GM18909 (cell line): ENCODE results near the gene ARHGAP28.
"Not testable (repeated sequence)": the region's sequence is repeated elsewhere in the genome, so short reads cannot be mapped to it uniquely, and the experiment has no call there.

ENCODE experiments used
- ATAC-seq: cut with Tn5 transposase; IDR thresholded peaks from one replicate; pipeline ENCODE4 v1.9.1; 2021; ENCODE audit warnings: mild to moderate bottlenecking; ENCODE audit not compliant: unreplicated experiment, poor library complexity

The ARHGAP28 gene

DNA sequence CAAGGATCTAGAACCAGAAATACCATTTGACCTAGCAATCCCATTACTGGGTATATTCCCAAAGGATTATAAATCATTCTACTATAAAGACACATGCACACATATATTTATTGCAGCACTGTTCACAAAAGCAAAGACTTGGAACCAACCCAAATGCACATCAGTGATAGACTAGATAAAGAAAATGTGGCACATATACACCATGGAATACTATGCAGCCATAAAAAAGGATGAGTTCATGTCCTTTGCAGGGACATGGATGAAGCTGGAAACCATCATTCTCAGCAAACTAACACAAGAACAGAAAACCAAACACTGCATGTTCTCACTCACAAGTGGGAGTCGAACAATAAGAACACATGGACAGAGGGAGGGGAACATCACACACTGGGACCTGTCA, 70.8 kb downstream of the ARHGAP28 start:
- not testable (repeated sequence) for ATAC-seq

DNA sequence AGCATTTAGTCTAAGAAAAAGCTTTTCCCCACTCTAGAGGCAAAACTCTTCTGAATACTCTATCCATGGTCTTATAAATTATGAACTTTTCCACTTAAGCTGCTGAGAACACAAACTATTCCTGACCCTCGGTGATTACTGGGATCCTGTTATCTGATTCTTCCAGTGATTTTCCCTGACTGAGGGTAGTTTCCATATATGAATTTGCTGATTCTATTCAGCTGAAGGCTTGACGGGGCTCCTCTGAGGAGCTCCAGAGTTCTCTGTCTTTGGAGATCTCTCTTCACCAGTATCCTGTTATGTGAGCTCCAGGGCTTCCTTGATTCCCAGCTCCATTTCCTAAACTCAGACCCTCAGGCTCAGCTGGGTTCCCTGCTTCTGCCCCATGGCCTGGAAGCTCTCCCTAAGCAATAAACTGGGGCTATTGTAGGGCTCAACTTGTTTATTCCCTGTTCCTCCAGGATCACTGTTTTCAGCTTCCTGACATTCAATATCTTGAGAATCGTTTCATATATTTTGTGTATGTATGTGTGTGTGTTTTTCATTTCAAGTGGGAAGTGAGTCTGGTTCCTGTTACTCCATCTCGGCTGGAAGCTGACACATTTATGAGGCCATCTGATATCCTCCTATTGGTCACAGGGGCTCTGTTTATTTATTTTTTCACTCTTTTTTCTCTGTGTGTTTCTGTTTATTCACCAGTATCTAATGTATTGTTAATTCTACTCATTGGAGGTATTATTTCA, 78.2 kb downstream of the ARHGAP28 start:
- ATAC-seq, result no peak

DNA sequence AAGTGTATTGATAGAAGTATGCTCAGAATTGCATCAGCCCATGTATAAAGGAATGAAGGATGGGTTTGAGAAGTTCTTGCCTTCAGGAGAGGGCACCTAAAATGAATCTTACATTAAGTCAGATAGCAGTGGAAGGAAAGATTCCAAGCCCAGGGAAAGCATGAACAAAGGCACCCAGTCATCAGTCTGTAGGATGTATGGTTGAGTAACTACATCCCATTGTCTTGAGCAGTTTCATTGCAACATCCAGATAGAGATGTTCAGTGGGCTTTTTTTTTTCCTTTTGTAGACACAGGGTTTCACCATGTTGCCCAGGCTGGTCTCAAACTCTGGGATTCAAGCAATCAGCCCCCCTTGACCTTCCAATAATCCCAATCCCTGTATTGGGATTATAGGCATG, 80.7 kb downstream of the ARHGAP28 start:
- no peak for ATAC-seq

DNA sequence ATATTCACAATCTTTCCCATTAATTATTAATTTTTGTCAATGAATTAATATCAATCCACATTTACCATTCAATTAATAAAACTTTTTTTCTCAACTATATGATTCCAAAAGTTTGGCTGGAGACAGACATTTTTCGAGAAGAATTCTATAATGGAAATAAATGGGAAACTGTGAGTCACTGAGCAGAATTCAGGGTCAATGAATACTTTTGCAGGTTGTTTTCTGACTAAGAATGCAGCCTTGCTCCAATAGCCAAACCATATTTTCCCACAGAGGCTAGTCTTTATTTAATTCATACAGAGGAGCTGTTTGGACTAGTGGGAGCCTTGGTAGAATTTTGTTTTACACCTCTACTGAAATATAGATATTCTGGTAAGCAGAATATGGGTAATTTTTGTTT, 82.3 kb downstream of the ARHGAP28 start:
- ATAC-seq, result no peak

DNA sequence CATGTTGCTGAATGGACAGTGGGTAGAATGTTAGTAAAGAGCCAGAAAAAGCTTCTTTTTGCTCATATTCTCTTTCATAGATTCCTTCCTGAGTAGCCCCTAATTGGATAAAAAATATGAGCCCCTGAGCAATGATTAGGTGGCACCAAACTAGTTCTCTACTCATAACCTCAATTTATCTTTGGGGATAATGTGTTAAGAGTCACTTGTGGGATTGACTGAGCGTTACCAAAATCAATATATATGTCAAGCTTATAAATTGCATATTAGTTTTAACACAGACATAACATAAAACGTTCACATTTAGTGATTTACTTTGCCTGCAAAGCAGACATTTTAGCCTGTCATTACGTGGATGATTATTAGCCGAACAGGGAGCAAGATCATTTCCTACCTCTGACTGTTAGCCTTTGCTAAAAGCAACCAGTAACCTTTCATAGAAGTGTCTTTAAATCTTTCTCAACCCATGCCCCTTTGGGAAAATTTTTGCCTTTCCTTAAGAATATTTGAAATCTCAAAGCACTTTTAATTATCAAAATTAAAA, 85.4 kb downstream of the ARHGAP28 start:
- no peak for ATAC-seq

DNA sequence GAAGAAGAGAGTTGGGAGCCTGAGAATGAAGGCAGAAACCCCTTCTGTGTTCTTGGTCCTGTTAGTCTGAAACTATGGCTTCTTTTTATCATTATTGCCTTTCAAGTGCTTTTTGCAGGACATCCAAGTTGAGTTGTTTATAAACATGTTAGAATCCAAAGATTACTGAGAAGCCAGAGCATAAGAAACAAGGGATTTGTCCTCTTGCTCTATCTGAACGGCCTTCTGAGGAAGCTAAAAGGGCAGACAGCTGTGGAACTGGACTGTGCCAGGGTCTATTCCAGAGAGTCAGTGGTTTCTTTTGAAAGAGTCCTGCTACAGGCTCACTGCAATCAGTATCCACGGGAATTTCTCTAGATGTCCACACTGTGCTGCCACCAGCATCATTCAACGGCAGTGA, 86.6 kb downstream of the ARHGAP28 start:
- ATAC-seq, result no peak

DNA sequence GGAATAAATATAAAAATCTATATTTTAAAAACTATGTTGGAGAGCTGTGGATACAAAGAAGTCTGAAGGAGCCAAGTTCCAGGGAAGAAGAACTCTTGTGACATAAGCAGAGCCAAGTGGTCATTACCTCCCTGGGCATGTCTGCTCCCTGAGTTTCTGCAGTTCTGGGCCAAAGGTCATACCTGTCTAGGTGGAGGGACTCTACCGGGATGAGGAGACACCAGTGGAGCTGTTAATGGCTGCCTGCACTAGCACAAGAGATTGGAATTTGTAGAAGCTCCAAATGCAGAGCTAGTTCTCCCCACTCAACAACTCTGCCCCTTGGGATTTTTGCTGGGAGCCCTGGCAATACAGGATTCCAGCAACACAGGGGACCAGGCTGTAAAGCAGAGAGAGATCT, 89.8 kb downstream of the ARHGAP28 start:
- no peak for ATAC-seq

DNA sequence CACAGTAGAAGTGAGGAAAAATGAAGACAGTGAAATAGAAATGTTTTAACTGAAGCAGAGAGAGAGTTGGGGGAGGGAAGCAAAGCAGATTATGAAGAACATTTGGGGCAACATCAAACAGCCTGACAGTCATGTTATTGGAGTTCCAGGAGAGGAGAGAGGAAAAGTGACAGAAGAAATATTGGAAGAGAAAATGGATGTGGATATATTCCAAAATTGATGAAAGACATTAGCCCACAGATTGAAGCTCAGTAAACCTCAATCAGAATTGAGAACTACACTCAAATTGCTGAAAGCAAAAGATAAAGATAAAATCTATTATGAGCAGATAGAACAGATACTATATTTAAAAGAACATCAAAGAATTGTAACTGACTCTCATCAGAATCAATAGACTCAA, 90.8 kb downstream of the ARHGAP28 start:
- ATAC-seq, result no peak

DNA sequence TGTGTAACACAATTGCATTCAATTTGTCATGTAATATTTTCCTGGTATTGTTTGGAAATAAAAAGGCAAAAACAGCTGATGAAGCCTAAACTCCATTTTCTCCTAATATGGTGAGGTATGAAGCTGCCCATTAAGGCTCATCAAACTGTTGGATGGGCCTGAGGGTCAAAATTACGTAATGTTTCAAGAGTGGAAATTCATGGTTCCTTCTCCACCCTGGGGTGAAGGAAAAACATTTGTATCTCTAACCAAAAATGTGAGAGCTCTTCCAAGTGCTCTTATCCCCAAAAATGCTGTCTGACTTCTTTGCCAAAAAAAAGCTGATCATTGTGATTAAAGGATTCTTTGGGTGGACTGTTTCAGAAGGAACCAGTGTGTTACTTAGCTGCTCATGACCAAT, 91.8 kb downstream of the ARHGAP28 start:
- no peak for ATAC-seq

DNA sequence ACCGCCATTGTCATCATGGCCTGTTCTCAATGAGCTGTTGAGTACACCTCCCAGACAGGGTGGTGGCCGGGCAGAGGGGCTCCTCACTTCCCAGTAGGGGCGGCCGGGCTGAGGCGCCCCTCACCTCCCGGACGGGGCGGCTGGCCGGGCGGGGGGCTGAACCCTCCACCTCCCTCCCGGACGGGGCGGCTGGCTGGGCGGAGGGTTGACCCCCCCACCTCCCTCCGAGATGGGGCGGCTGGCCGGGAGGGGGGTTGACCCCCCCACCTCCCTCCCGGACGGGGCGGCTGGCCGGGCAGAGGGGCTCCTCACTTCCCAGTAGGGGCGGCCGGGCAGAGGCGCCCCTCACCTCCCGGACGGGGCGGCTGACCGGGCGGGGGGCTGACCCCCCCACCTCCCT, 97.6 kb downstream of the ARHGAP28 start:
- ATAC-seq, result not testable (repeated sequence)

DNA sequence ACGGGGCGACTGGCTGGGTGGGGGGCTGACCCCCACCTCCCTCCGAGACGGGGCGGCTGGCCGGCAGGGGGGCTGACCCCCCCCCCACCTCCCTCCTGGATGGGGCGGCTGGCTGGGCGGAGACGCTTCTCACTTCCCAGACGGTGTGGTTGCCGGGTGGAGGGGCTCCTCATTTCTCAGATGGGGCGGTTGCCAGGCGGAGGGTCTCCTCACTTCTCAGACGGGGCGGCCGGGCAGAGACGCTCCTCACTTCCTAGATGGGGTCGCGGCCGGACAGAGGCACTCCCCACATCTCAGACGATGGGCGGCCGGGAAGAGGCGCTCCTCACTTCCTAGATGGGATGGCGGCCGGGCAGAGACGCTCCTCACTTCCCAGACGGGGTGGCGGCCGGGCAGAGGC, 98.0 kb downstream of the ARHGAP28 start:
- not testable (repeated sequence) for ATAC-seq

DNA sequence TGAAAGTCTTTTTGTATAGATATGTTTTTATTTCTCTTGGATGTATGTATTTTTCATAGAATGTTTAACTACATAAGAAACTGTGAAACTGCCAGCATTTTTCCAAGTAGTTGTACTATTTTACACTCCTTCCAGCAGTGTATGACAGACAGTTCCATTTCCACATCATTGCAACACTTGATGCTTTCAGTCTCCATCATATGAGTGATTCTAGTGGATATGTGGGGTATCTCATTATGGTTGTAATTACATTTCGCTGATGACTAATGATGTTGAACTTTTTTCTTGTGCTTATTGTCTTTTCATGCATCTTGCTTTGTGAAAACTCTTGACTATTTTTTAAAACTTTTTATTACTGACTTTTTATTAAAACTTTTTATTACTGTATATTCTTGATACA, 101.4 kb downstream of the ARHGAP28 start:
- no peak for ATAC-seq

DNA sequence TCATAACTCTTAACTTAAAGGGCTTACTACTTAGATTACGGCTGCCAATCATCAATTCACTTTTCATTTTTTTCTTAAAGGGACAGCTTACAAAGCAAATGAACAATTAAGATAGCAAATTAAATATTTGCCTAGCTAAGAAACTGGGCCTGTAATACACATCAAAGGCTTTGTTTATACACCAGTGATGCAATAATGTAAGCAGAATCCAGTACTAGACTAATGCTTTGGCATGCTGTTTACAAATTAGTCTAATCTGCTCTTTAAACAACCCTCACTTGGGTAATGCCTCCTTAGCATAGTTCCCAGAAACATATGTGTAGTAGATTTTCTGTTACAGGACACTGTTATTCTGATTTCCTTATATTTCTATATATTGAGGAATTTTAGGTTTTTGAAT, 105.8 kb downstream of the ARHGAP28 start:
- no peak for ATAC-seq

DNA sequence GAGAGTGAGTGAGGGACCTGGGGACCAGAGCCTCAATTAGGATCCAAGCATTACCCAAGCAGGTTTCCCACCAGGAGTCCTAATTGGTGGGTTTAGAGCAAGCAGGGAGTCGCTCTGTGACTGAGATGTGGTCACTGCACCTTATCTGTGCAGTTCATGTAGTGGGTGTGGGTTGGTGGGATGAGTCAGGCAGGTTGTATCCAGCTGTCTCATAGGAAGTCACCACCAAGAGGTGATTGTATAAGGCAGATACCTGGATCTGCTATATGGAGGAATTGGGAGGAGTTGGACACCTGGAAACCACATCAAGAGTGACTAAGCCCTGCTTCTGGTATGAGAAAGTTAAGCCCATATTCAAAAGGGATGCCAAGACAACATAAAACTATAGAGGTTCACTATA, 106.8 kb downstream of the ARHGAP28 start:
- ATAC-seq, result no peak

DNA sequence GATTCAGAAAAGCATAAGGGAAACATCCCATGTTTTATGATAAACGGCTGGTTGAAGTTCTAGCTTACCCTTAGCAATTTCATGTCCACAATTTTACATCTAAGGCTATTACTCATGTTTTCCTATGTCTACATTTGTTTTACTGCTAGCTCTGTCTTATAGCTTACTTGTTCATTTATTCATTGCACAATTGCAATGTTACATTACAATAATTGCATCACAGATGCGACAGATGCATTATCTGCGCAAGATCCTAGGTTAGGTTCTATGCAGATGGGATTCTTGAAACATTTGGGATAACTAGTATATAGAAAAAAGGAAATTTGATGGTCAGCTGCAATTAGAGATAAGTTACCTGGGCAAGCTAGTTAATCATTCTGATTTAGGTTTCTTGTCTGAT, 108.4 kb downstream of the ARHGAP28 start:
- ATAC-seq, result no peak

DNA sequence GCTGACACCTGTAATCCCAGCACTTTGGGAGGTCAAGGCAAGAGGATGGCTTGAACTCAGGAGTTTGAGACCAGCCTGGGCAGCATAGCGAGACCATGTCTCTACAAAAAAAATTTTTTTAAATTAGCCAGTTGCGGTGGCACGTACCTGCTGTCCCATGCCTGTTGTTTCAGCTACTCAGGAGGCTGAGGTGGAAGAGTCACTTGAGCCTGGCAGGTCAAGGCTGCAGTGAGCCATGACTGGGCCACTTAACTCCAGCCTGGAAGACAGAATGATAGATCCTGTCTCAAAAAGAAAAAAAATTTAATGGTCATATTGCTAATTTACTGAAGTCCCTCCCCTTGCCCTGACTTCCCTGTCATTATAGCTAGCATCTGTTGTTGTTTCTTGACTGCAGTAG, 112.6 kb downstream of the ARHGAP28 start:
- ATAC-seq, result no peak

DNA sequence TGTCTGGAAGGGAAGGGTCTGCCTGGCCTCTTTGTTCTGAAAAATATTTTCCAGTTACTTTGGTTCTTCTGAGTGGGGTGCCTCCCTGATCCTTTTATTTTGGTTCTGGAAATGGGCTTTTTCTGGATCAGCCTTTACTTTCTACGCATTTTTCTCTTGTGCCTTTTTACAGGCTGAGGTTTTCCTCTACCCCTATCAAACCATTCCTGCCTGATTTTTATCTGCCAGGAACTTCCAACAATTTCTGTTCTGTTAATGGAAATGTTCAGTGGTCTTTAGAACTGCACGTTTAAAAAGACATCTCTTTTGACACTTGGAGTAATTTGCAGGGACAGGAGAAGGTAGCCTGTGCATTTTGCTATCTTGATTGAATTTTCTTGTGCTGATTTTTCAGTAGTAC, 113.8 kb downstream of the ARHGAP28 start:
- no peak for ATAC-seq

DNA sequence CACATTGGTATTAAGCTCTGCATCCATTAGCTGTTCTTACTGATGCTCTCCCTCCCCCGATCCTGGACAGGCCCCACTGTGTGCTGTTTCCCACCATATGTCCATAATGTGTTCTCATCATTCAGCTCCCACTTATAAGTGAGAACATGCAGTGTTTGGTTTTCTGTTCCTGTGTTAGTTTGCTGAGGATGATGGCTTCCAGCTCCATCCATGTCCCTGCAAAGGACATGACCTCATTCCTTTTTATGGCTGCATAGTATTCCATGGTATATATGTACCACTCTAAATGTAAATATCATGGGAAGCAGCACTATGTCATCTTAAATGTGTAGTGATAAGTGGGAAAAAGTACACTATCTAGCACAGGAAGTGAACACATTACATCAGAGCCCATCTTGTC, 116.0 kb downstream of the ARHGAP28 start:
- not testable (repeated sequence) for ATAC-seq

DNA sequence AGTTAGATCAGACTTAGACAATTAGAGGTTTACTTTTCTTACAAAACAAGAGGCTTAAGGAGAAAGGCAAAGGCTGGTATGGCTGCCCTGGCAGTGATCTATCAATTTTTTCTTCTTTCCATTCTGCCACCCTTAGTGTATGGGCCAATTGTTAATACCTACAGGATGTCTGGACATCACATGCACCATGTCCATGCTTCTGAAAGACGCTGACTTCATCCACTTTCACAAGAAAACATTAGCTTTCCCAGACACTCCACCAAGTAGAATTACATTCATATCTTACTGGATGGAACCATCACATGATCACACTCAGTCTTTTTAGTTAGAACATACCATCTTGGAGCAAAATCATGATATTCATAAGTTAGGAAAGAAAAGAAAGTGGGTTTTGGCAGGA, 120.9 kb downstream of the ARHGAP28 start:
- ATAC-seq, result no peak

DNA sequence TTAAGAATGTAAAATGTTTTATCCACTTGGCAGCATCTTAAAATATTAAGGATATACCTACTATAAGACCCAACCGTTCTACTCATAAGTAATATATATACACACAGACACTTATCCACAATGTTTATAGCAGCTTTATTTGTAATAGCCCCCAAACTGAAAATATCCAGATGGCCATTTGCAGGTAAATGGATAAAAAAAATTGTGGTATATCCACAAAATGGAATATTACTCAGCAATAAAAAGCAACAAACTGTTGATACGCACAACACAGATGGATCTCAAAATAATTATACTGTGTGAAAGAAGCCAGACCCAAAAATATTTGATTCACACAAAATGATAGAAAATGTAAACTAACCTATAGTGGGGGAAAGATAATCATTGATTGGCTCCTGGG, 122.0 kb downstream of the ARHGAP28 start:
- no peak for ATAC-seq

DNA sequence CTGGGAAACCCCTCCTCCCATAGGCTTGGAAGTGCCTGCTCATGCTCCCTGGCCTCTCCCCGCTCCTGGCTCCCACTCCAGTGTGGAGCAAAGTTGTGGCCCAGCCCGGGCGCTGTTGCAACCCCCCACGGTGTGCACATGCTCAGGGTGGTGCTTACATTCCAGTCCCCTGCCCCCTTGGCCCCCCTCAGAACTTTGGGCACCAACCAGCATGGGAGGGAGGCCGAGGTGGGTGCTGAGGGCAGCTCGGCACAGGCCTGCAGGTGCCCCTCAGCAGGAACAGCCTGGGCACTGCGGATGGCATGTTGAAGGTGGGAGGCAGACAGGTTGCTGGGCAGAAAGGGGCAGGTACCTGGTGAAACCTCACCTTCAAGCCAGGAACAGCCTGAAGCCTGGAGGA, 125.3 kb downstream of the ARHGAP28 start:
- ATAC-seq, result no peak

DNA sequence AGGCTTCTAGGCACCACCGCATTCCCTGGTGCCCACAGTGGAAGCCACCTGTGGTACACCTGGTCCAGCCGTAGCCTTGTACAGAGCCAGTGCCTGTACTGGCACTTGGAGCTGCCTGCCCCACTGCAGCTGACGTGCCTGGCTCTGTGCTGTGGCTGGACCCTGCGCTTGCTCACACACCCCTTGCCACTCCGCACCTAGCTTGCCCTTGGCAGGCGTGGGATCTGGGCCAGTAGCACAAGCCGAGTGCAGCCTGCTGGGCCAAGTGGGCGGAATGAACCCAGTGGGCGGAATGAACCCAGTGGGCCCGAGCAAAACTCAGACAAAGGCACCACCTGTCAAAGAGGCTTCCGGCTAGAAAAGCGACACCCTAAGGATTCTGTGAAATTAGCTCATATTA, 126.3 kb downstream of the ARHGAP28 start:
- no peak for ATAC-seq
